ENCODE data around the gene RBM19. TPM values are rescaled to one million over a fixed set of nuclear protein-coding genes. Genes with fewer than 3 reads are reported as not detected.

Gene RBM19
- total and polyA plus RNA-seq, 2 donors (not counting 3 experiments of a cell fraction or from before 2014, with no cell fraction given) = 13.2 to 34.4 TPM

- CTCF ChIA-PET = interaction anchor here (0.7 kb wide), 1 partner anchor 11 kb away, joined by 4 read pairs; no protein-coding TSS in a partner anchor
- no peaks in the 10 kb centered on the region for H3K9me1 ChIP-seq (replicated peaks; ENCODE audit: control insufficient read depth, extremely low read depth, insufficient read depth, low read length)
Observed at GRCh38 chr12:113897406-113897805, 68.7 kb downstream of the RBM19 start.

More at GRCh38 chr12:113897406-113897805, 68.7 kb downstream of the RBM19 start:
- POLR2A ChIA-PET = no interaction called here
- H3K36me3 ChIP-seq (ENCODE audit: control insufficient read depth in 2 of 2, extremely low read depth in 1 of 2, insufficient read depth in 2 of 2, low read length in 2 of 2) = no peaks in the 10 kb centered on the region
- intact Hi-C loops (cut with micrococcal nuclease) (no loop called here), dilution Hi-C loops (cut with MboI; ENCODE audit: extremely low pct_ligation_motif_present, low sequenced_read_pairs) (no loop called here)
- H4K20me1 ChIP-seq (replicated peaks; ENCODE audit: control insufficient read depth, extremely low read depth, insufficient read depth, low read length) = no peaks in the 10 kb centered on the region
- H3K27ac ChIP-seq (ENCODE audit: insufficient read depth, low read depth, low read length) = no peak overlapping the region
- no peak for FAIRE-seq
- no peak for DNase-seq (ENCODE audit: low read depth, low spot score)
- no peak overlapping the region for H3K4me3 ChIP-seq (replicated peaks in 1 of 3; ENCODE audit: insufficient read depth in 1 of 3, low read depth in 1 of 3, low read length in 3 of 3)
- H3K4me2 ChIP-seq (ENCODE audit: insufficient read depth, low read length) = no peak overlapping the region
- H3K9me3 ChIP-seq (replicated peaks; ENCODE audit: control insufficient read depth, insufficient read depth, low read length) = no peaks in the 10 kb centered on the region
- no peak overlapping the region for H3K9ac ChIP-seq (replicated peaks; ENCODE audit: extremely low read depth, insufficient read depth, low read length)
- H2AFZ ChIP-seq (ENCODE audit: low read depth, low read length) = no peak overlapping the region
- no TSS peak for BruUV-seq (replicated peaks)
- no peaks in the 10 kb centered on the region for H3K4me1 ChIP-seq (ENCODE audit: control insufficient read depth, extremely low read depth, insufficient read depth, low read length)
- TF ChIP-seq MYC (IDR thresholded peaks at IDR 0.05; ENCODE audit: low read depth, low read length) (no peak), POLR2A (IDR thresholded peaks at IDR 0.05; ENCODE audit: low read depth, low read length) (no peak), JUN (IDR thresholded peaks at IDR 0.05; ENCODE audit: borderline replicate concordance, insufficient read depth, insufficient read length, low read depth) (no peak), POLR2AphosphoS5 (IDR thresholded peaks at IDR 0.05; ENCODE audit: insufficient read depth, low read depth, low read length) (no peak), GATA2 (IDR thresholded peaks at IDR 0.05; ENCODE audit: insufficient read depth, insufficient read length, low read depth, low read length) (no peak), CTCF (IDR thresholded peaks at IDR 0.05; ENCODE audit: extremely low read depth in 1 of 2, insufficient read depth in 1 of 2, low read depth in 1 of 2, low read length in 2 of 2) (no peak), MAX (IDR thresholded peaks at IDR 0.05; ENCODE audit: insufficient read depth, insufficient read length) (no peak), EZH2 (IDR thresholded peaks at IDR 0.05; ENCODE audit: borderline replicate concordance, low read depth, low read length, severe bottlenecking) (no peak), FOS (IDR thresholded peaks at IDR 0.05; ENCODE audit: borderline replicate concordance, insufficient read depth, low read length) (no peak)
- H3K79me2 ChIP-seq (ENCODE audit: control insufficient read depth, insufficient read depth, low read length) = no peaks in the 10 kb centered on the region
- H3K27me3 ChIP-seq (ENCODE audit: control insufficient read depth in 2 of 2, insufficient read depth in 2 of 2, low read length in 2 of 2) = no peaks in the 10 kb centered on the region

Measured in endothelial cell of umbilical vein (primary cell).